DMS114 treated with DMSO at 0.1 percent for 48 hours (cell line): ENCODE results near the gene CDC14B.
"Not testable (repeated sequence)": the region's sequence is repeated elsewhere in the genome, so short reads cannot be mapped to it uniquely, and the experiment has no call there.

ENCODE experiments used
- DNase-seq: peaks from one replicate; lab custom pipeline; 2025; ENCODE audit not compliant: unreplicated experiment; lab: John Stamatoyannopoulos, UW

CDC14B gene

DNA sequence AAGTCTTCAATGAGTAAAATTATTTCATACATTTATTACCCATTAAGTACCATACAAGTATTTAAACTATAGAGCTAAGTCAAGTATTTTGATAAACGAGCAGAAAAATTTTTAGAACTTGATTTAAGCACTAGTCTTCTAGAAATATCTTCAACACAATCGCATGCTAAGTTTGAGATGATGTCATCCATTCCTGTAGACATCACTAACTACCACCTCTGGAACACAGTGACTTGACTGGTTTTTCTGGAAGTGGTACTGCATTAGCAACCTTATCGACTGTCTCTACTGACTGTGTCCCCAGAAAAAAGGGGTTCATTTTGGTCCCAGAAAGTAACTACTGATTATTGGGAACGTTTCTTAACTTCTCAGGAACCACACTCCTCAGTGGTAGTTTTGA lies 69.0 kb downstream of the CDC14B start:
- DNase-seq, result no peak

DNA sequence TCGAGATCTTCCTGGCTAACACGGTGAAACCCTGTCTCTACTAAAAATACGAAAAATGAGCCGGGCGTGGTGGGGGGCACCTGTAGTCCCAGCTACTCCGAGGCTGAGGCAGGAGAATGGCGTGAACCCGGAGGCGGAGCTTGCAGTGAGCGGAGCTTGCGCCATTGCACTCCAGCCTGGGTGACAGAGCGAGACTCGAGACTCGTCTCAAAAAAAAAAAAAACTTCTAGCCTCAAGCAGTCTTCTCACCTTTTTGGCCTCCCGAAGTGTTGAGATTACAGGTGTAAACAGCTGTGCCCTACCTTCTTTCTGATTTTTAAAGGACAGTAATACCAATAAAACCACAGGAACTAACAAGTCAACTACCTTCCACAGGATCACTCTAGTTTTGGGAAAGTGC lies 76.5 kb downstream of the CDC14B start:
- not testable (repeated sequence) for DNase-seq

DNA sequence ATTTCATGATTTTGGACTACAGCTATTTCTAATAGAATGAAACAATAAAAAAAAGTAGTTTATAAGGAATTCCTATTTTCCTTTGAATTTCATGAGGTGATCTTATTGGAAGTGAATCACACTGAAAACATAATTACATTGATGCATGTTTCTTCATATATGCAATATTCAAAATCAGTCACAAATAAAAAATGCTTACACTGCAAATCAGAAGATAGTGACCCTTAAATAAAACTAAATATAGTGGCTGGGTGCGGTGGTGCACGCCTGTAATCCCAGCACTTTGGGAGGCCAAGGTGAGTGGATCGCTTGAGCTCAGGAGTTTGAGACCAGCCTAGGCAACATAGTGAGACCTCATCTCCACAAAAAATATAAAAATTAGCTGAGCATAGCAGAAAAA lies 79.5 kb downstream of the CDC14B start:
- DNase-seq, result no peak

DNA sequence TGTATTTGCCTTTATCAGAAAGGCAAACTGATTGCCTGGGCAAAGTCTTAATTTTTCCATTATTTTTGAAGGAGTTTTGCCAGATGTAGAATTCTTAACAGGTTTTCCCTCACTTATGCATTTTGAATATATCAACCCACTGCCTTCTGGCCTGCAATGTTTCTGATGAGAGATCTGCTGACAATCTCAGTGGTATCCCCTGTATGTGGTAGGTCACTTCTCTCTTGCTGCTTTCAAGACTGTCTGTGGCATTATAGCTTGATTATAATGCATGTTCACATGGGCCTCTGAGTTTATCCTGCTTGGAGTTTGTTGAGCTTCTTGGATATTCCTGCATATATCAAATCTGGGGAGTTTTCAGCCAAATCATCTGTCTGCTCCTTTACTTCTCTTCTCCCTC lies 87.5 kb downstream of the CDC14B start:
- DNase-seq, result no peak

DNA sequence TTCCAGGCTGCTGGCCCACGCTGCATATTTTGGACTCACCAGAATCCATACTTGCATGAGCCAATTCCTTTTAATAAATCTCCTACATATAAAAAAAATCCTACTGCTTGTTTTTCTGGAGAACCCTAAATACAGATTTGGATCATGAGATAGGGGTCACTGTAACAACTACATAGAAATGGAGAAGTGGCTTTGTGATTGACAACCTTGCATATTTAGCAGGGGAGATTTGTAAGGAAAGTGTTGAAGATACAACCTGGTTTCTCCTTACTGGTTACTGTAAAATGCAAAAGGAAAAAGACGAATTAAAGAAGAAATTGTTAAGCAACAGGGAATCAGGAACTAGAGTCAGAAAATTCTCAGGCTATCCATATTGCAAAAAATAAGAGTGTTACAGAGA lies 94.9 kb downstream of the CDC14B start:
- no peak for DNase-seq

DNA sequence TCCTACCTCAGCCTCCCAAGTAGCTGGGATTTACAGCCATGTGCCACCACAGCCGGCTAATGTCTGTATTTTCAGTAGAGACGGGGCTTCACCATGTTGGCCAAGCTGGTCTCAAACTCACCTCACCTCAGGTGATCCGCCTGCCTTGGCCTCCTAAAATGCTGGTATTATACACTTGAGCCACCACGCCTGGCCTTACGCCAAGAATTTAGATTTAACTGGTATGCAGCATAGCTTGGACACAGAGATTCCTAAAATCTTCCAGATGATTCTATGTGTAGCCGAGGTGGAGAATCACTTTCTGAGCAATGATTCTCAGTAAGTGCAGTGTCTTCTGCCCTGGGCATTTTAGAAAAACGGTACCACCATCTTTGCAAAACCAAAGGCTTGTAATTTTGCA lies 95.6 kb downstream of the CDC14B start:
- DNase-seq, result no peak

DNA sequence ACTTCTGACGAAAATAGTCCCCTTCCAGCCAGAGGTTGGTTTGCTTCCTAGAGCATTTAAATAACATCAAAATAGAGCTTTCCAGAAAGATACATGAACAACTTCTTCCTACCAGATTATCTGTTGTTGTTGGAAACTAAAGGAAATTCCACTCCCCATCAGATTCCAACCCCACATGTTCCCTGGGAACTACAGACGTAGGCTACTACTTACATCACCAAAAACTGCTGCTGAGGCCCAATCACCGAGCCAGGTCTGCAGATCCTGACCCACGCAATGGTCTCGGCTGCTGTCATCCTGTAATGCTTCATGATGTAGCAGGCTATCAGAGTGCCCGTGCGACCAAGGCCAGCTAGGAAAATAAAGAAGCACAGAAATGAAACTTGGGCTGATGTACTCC lies 96.3 kb downstream of the CDC14B start:
- no peak for DNase-seq

DNA sequence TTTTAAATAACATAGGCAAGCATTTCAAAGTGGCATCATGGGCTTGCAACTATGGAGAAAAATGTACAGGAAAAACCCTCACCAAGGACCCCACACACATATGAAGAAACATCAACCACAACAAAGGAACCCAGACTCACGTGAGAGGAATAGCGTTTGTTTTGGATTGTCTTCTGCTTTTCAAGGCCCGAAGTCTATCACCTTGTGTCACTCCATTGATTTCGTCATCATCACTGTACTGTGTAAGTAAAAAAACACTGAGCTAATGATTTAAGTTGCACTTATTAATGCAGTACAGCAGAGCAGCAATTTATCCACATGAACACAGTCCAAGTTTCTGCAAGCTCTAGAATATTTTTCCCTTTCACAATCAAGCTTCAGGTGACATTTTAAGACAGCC lies 97.3 kb downstream of the CDC14B start:
- no peak for DNase-seq

DNA sequence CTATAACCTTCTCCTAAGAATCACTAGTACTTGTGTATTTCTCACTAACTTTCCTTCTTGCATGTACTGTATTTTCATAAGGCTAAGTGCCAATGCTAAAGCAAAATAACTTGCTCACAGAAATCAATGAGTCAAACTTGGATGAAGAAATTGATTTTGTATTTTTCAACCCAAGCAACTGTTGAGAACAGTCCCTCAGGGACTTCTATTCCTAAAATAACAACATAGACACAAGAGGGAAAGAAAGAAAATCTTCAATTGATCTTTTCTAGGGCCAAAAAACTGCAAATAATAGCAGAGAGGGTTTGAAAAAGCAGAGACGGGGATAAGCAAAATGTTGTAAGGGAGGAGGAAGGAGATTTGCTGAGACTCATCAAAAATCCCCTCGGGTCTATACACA lies 99.9 kb downstream of the CDC14B start:
- no peak for DNase-seq

DNA sequence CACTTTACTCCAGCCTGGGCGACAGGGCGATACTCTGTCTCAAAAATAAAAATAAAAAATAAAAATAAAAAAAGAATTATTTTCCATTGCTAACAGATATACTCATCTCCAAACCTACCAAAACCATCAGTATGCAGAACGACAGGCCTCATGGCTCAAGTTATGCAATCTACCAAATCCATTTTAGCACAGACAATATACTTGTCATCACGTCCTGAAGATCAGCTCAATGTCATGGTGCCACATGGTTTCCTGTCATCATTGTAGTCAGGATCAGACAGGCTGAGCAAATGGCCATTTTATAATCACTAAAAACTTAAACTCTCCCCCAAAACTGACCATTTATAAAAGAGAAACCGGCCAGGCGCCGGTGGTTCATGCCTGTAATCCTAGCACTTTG lies 100.5 kb downstream of the CDC14B start:
- no peak for DNase-seq

DNA sequence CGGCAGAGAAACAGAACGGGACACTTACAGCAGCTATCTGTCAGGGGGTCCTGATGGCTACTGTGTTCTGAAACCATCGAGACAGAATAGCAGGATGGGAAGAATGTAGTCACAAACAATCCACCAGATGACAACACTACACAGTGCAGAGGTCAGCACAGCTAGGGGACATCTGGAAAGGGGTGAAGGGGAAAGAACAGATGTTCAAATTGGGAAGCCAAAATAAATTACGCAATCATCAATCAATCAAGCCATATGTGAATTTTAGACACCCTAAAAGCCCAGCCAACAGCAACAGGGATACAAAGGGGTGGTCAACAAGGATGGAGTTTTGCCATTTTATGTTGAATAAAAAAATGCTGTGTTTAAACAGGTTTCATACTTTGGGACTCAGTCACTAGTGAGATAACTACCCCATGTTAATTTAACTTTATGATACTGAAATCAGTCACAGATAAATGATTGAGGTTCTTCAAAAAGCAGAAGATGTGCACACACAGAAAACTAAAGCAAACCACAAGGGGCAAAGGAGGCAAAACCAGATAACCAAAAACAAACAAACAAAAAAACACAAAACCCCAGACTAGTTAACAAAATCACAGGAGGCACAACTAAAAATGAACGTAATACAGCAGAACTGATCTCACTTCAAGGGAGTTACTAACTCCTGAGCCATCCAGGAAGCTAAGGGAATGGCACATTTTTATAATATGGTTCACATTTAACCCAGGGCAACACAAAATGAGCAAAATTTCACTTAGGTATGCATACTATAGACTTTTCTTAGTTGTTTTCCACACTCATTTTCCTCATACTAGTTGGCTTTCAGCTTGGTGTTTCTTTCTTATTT lies 103.8 kb downstream of the CDC14B start:
- no peak for DNase-seq

DNA sequence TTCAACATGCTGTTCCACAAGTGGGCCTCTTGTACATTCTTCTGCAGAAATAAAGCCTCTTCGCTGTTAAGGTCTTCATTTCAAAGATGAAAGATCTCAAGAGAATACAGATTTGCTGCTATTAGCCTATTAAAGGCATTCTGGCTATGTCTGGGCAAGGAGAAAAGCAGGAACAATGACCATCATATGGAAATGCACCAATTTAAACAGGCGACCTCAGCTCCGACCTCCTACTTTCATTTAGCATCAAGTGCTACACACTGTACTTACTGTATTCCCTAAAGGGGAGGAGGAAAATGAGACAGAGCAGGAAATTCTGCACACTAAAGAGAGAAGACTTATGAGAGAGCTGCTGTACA lies 104.9 kb downstream of the CDC14B start:
- no peak for DNase-seq

DNA sequence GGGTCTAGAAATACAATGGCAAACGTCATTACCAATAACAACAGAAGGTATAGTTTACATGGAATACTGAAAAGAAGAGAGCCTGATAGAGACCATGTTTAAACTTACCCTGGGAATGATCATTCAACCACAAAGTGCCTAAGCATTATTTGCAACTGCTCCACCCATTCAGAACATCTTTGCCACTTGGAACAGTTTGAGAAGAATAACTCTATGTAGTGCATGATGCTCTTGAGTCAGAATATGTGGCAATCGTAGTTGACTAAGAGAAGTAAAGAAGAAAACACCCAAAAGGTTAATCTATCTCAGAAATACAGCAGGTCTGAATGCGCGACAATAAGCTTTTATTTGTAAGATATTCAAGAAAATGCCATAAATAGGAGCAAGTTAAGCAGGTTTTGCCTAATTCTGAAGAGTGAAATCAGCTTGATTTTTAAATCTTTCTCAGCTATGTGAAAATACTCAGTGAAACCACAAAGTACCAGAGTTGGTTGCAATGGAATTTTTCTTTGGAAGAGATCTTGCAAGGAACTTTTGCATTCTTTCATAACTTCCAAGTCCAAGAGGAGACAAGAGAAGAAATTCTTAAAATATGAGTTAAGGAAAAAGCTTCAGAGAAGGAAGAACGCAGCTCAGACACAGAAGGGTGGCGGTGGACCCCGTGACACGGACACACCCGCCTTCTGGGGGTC lies 105.4 kb downstream of the CDC14B start:
- DNase-seq, result no peak

DNA sequence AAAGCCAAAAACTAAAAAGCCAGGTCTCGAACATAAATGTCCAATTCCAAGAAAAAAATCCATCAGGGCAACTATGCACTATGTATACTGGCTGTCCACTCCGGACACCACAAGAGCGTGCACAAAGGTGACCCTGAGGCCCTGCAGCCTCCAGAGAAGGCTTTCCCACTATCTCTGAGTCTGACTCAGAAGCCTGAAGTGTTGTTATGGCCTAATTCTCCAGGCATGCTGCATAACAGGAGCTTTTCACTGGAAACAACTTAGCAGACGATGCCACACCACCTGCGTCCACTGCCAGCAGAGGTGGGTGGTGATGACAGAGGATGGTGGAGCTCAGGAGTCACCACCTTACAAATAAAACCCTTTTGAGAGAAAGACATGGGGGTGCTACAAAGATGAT lies 106.0 kb downstream of the CDC14B start:
- DNase-seq, result no peak

DNA sequence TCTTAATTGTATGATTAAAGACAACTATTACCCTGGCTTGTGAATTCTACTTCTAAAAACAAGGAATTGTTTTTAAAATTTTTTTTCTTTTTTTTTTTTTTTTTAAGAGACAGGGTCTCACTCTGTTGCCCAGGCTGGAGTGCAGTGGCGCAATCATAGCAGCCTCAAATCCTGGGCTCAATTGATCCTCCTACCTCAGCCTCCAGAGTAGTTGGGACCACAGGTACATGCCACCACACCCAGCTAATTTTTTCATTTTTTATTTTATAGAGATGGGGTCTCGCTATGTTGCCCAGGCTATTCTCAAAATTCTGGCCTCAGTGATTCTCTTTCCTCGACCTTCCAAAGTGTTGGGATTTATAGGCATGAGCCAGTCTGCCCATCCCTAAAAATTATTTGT lies 107.4 kb downstream of the CDC14B start:
- no peak for DNase-seq

DNA sequence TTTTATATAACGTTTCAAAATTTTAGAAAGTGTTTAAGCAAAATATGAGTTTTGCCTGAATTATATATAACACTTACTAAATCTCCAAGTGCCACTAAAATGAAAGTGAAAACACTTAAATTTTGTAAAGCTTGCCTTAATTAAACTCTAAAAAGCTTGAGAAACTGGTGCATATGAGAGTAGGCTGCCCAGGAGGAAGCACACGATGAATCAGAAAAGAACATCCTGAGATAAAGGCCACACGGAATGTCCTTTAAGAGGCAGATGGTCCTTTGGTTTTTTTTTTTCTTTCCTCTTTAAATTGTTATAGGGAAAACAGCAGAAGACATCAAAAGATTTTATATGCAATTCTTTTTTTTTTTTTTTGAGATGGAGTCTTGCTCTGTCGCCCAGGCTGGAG lies 109.4 kb downstream of the CDC14B start:
- DNase-seq, result no peak

DNA sequence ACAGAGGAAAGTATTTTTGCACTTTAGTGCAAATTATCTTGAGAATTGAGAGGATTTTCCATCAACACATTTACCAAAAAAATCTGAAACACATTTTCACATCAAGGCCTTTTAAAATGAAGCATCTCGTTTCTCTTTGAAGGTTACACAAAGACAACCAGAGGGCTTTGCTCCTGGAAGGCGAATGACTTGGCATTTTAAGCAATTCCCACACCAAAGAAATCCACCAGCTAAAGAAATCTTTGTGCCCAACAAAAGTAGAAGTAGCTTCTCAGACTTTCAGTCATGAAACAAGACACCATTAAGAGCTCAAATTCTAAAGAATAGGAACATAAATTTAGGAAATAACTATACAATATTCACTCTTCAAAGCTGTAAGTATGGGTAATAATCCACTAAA lies 109.8 kb downstream of the CDC14B start:
- DNase-seq, result no peak

DNA sequence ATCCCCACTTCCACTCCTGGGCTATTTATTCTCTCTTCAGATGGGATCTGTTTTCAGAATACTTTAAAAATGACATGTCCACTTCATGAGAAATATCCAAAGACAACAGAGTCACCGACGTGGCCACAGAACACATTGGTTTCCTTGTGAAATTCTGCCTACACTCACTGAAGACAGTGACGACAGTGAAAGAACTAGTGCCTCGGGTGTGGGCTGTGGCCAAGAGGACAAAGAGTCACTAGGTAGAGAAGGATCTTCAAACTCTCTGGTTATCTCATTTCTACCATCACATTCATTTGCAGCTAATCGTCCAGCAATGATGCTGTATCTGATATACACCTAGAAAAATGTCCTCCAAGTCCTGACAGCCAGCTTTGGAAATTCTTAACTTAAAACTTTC lies 110.6 kb downstream of the CDC14B start:
- no peak for DNase-seq

DNA sequence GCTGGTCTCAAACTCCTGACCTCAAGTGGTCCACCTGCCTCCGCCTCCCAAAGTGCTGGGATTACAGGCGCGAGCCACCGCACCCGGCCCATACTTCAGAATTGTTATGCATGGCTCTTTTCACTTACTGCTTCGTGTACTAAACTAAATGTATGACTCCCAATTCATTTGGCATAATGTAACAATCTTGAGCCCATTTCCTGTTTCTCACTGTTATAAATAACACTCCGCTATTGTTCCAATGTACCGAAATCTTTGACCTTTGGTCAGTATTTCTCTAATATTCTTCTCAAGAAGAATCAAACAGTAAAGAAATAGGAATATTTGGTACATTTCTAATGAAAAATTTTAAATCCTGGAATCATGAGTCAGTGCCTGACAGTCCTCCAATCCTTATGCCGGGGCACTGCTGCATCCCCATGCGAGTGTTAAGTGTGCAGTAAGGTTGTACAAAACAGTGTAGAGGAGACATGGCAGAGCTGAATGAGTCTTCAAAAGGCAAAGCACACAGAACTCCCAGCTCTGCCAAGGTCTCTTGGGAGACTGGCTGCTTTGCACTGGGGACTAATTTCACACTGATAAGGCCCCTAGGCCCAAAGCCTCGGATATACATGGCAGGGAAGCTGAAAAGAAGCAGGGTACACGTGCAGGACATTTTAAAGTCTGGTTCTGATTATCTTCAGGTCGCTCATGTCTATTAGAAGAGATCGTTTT lies 111.3 kb downstream of the CDC14B start:
- no peak for DNase-seq

DNA sequence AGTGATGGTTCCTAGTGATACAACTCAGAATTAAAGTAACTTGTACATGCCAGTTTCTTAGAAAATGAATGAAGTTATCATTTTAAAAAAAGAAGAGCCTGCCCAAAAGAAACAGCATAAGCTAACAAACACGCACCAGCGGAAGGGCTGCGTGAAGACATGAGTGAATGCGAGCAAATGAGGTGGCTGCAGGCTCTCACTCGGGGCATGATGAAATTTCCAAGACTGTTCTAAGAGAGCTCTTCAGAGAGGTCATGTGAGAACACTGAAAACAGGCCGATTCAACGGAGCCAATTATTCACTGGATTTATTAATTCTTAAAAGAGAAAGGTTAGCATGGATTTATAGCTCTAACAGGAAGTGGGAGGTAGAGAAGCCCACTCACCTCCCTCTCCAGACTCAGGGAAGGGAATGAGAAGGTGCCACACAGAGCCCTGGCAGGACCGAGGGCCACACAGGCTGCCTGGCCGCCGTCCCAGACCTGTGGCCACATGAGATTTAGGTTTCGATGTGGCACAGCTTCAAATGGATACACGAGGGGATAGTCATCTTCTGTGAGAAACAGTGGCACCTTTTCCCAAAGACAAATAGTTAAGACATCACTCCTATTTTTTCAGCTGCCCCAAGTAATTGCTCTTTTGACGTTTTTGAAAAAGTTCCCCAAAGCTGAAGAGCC lies 114.2 kb downstream of the CDC14B start:
- no peak for DNase-seq

DNA sequence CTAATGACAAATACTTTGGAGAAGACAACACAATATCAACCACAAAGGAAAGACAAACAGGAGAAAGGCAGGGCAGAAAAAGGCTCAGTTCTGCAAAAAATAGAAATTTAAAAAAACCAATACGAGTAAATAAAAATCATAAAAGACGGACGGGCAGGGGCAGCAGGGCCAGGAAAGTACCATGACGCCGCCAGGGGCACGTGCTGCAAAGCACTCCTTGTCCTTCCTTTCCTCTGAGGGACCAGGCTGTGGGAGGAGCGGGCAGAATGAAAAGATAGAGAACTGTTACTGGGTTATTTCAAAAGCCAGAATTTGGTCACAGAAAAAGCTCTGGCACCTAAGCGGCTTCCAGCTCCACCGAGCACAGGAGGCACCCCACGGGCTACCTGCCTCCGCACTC lies 115.7 kb downstream of the CDC14B start:
- no peak for DNase-seq

DNA sequence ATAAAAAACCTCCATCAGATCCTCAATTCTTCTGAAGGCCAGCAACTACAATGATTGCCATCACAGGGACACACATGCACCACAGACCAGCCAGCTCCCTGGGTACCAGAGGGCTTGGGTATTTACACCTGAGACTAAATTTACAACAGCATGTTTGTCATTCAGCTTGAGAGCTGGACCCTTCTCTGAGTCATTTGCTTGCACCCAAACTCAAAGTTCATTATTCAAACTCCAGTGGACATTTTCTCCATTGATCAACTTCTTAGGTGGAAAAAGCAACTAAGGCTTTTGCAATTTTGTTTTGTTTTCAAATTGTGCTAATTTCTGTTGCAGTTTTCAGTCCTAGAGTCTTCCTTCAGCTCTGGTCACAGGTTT lies 116.3 kb downstream of the CDC14B start:
- not testable (repeated sequence) for DNase-seq
